Measurements from ENCODE around the gene VAV3. TPM values are rescaled to one million over a fixed set of nuclear protein-coding genes. Genes with fewer than 3 reads are reported as not detected.

The VAV3 gene
- total and polyA plus RNA-seq, 3 donors from 2014 or later: 10.1 to 11.4 (median 11.3) TPM

GRCh38 chr1:107785496-107786202, 179.3 kb downstream of the VAV3 start:
- H3K36me3 ChIP-seq (ENCODE audit: low read depth, missing control alignments): no peaks in the 10 kb centered on the region
- DNase-seq: no peak
- no peaks in the 10 kb centered on the region for H3K4me1 ChIP-seq
- H3K4me3 ChIP-seq: no peak overlapping the region
- intact Hi-C loops (cut with DNase I; ENCODE audit: low total_unique reads): loop anchor here (5.0 kb wide), 1 partner anchor 337 kb away; no protein-coding TSS in a partner anchor
- H3K9me3 ChIP-seq: no peaks in the 10 kb centered on the region
- TF ChIP-seq POLR2A (IDR thresholded peaks at IDR 0.05) (no peak), CTCF (IDR thresholded peaks at IDR 0.05) (no peak)
- 87 to 88% methylated on average over 3 of the region's 3 CpGs for WGBS, 2 donors
- no peak overlapping the region for H3K27ac ChIP-seq
- H3K27me3 ChIP-seq: no peaks in the 10 kb centered on the region

- Histone ChIP-seq H3K27me3 (no peaks in the 10 kb centered on the region), H3K4me3 (no peak overlapping the region), H3K9me3 (no peaks in the 10 kb centered on the region), H3K36me3 (ENCODE audit: low read depth, missing control alignments) (no peaks in the 10 kb centered on the region), H3K27ac (no peak overlapping the region), H3K4me1 (no peaks in the 10 kb centered on the region)
- no peak for TF ChIP-seq POLR2A (IDR thresholded peaks at IDR 0.05)
- TF ChIP-seq CTCF (IDR thresholded peaks at IDR 0.05): peak; percentile 47 to 79 (median 72)
- intact Hi-C loops (cut with DNase I; ENCODE audit: low total_unique reads): no loop called here
- peak; percentile 42 for DNase-seq
- WGBS, 2 donors: 38 to 42% methylated on average over 6 of the region's 6 CpGs
Observed at GRCh38 chr1:107782217-107782845, 182.6 kb downstream of the VAV3 start.

- DNase-seq: no peak
- no peaks in the 10 kb centered on the region for H3K27me3 ChIP-seq
- no peak overlapping the region for H3K4me3 ChIP-seq
- intact Hi-C loops (cut with DNase I; ENCODE audit: low total_unique reads): no loop called here
- H3K9me3 ChIP-seq: no peaks in the 10 kb centered on the region
- no peaks in the 10 kb centered on the region for H3K36me3 ChIP-seq (ENCODE audit: low read depth, missing control alignments)
- H3K4me1 ChIP-seq: no peaks in the 10 kb centered on the region
- WGBS, 2 donors: 77 to 79% methylated on average over 2 of the region's 2 CpGs
- TF ChIP-seq CTCF (IDR thresholded peaks at IDR 0.05): no peak
- H3K27ac ChIP-seq: no peak overlapping the region
Observed at GRCh38 chr1:107781245-107781644, 183.7 kb downstream of the VAV3 start.

- intact Hi-C loops (cut with DNase I; ENCODE audit: low total_unique reads): no loop called here
- WGBS, 2 donors: 88 to 92% methylated on average over 3 of the region's 3 CpGs
- Histone ChIP-seq H3K27me3 (no peaks in the 10 kb centered on the region), H3K27ac (no peak overlapping the region), H3K4me3 (no peak overlapping the region), H3K36me3 (ENCODE audit: low read depth, missing control alignments) (no peaks in the 10 kb centered on the region), H3K9me3 (no peaks in the 10 kb centered on the region), H3K4me1 (no peaks in the 10 kb centered on the region)
- DNase-seq: no peak
- TF ChIP-seq CTCF (IDR thresholded peaks at IDR 0.05) (no peak), POLR2A (IDR thresholded peaks at IDR 0.05) (no peak)
Observed at GRCh38 chr1:107777664-107778047, 187.3 kb downstream of the VAV3 start.
